DND-41 (cell line): ENCODE data around the gene PRPF6.

Experiments used
- ATAC-seq: fragments of 200-7000 bp; cut with Tn5 transposase; 3 replicates; pipeline ENCODE4 v1.9.1; 2021; ENCODE audit warnings: low read depth; ENCODE audit not compliant: insufficient read depth
- DNase-seq: peaks from one replicate; pipeline ENCODE4 v3.0.0-alpha.2; 2020
- H2AFZ ChIP-seq: 2 replicates; pipeline ENCODE4 v1.6.0; 2012; ENCODE audit warnings: low read depth, low read length
- H3K27ac ChIP-seq: 2 replicates; pipeline ENCODE4 v1.5.1; 2012; ENCODE audit warnings: low read length, inconsistent platforms
- H3K27me3 ChIP-seq: fragments of 200-600 bp; sonication (generic); 2 replicates; pipeline ENCODE4 v1.6.0; 2012; ENCODE audit warnings: low read length, mild to moderate bottlenecking, inconsistent platforms; ENCODE audit not compliant: insufficient read depth, poor library complexity
- H3K36me3 ChIP-seq: 2 replicates; pipeline ENCODE4 v1.5.1; 2012; ENCODE audit warnings: low read length, inconsistent platforms; ENCODE audit not compliant: insufficient read depth
- H3K4me1 ChIP-seq: 2 replicates; pipeline ENCODE4 v1.5.1; 2012; ENCODE audit warnings: mild to moderate bottlenecking, low read length; ENCODE audit not compliant: insufficient read depth
- H3K4me2 ChIP-seq: 2 replicates; pipeline ENCODE4 v1.6.0; 2012; ENCODE audit warnings: mild to moderate bottlenecking, moderate library complexity, low read length, inconsistent platforms; ENCODE audit not compliant: insufficient read depth
- H3K4me3 ChIP-seq, 2 experiments: fragments of 200-600 bp in 1 of 2; shearing (Covaris generic) in 1 of 2; 2 replicates each; pipeline ENCODE4 v1.5.1; 2012 to 2016; ENCODE audit warnings: inconsistent platforms in 2 of 2, low read length in 2 of 2, mild to moderate bottlenecking in 2 of 2, low read depth in 1 of 2, moderate library complexity in 1 of 2
- H3K79me2 ChIP-seq: 2 replicates; pipeline ENCODE4 v1.6.0; 2012; ENCODE audit warnings: low read length, inconsistent platforms; ENCODE audit not compliant: insufficient read depth
- H3K9ac ChIP-seq: 2 replicates; pipeline ENCODE4 v1.6.0; 2012; ENCODE audit warnings: low read depth, mild to moderate bottlenecking, inconsistent platforms, low read length, moderate library complexity
- H3K9me3 ChIP-seq: 2 replicates; pipeline ENCODE4 v1.5.1; 2012; ENCODE audit warnings: low read length, moderate library complexity, mild to moderate bottlenecking, inconsistent platforms; ENCODE audit not compliant: insufficient read depth, severe bottlenecking
- H4K20me1 ChIP-seq: 2 replicates; pipeline ENCODE4 v1.6.0; 2012; ENCODE audit warnings: low read length; ENCODE audit not compliant: insufficient read depth
- EZH2 ChIP-seq: IDR thresholded peaks from 3 replicates; pipeline ENCODE4 v1.6.1; 2012; ENCODE audit warnings: borderline replicate concordance, low read depth, mild to moderate bottlenecking, moderate library complexity, low read length, inconsistent platforms; ENCODE audit not compliant: severe bottlenecking
- TF ChIP-seq, protein P1 (sequence below): IDR thresholded peaks from 2 replicates; pipeline ENCODE4 v1.5.1; 2012; ENCODE audit warnings: borderline replicate concordance, low read length, moderate library complexity, mild to moderate bottlenecking; ENCODE audit not compliant: poor library complexity, severe bottlenecking; ENCODE audit errors: extremely low read depth

The PRPF6 gene

GRCh38 chr20:64070244-64070993, 89.5 kb downstream of the PRPF6 start:
- Histone ChIP-seq H3K27ac (no peak overlapping the region), H3K4me3 (no peak overlapping the region), H3K4me2 (no peak overlapping the region), H4K20me1 (peaks cover 22% of the 10 kb centered on the region; the same call in 1 of the 2 replicates), H3K36me3 (peaks cover 30% of the 10 kb centered on the region), H3K4me1 (peaks cover 3% of the 10 kb centered on the region; the same call in 1 of the 2 replicates), H3K9me3 (no peaks in the 10 kb centered on the region), H3K9ac (no peak overlapping the region), H3K27me3 (no peaks in the 10 kb centered on the region), H3K79me2 (no peaks in the 10 kb centered on the region), H2AFZ (no peak overlapping the region)
- ATAC-seq: no peak
- no peak for TF ChIP-seq EZH2
- TF ChIP-seq, protein P1, sequence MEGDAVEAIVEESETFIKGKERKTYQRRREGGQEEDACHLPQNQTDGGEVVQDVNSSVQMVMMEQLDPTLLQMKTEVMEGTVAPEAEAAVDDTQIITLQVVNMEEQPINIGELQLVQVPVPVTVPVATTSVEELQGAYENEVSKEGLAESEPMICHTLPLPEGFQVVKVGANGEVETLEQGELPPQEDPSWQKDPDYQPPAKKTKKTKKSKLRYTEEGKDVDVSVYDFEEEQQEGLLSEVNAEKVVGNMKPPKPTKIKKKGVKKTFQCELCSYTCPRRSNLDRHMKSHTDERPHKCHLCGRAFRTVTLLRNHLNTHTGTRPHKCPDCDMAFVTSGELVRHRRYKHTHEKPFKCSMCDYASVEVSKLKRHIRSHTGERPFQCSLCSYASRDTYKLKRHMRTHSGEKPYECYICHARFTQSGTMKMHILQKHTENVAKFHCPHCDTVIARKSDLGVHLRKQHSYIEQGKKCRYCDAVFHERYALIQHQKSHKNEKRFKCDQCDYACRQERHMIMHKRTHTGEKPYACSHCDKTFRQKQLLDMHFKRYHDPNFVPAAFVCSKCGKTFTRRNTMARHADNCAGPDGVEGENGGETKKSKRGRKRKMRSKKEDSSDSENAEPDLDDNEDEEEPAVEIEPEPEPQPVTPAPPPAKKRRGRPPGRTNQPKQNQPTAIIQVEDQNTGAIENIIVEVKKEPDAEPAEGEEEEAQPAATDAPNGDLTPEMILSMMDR: no peak
- DNase-seq: no peak

- Histone ChIP-seq H4K20me1 (peaks cover 22% of the 10 kb centered on the region; the same call in 1 of the 2 replicates), H3K4me1 (no peaks in the 10 kb centered on the region), H3K4me3 (no peak overlapping the region), H3K4me2 (no peak overlapping the region), H3K9me3 (no peaks in the 10 kb centered on the region), H3K36me3 (peaks cover 36% of the 10 kb centered on the region), H3K27ac (no peak overlapping the region), H3K27me3 (no peaks in the 10 kb centered on the region), H3K79me2 (no peaks in the 10 kb centered on the region), H3K9ac (no peak overlapping the region), H2AFZ (no peak overlapping the region)
- DNase-seq (no peak), ATAC-seq (no peak)
- TF ChIP-seq EZH2: no peak
- TF ChIP-seq, protein P1: no peak
Measured at GRCh38 chr20:64071341-64072332, 90.7 kb downstream of the PRPF6 start.

DNA sequence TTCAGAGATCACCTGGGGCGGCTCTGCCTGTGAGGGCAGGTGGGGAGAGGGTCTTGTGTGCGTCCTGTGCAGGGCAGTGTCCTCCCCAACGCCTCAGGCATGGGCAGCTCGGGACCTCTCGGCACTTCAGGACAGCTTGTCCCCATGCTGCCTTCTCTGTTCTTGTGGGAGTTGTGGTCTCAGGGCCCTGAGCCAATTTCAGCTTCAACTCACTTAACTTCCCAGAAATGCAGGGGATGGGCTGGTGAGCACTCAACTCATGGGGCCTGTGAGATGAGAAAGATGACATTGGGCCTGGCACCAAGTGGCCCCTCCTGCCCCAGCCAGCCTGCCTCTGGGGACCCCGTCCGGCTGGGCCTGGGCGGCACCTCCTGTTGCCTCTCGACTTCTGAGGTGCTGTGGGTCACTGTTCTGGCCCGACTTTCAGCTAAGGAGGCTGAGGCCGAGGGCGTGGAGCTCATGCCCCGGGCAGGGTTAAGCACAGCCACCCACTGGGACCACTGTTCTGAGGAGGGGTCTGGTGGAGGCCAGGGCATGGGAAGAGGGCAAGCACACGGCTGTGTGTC, 91.6 kb downstream of the PRPF6 start:
- DNase-seq (no peak), ATAC-seq (no peak)
- H3K27me3 ChIP-seq: no peaks in the 10 kb centered on the region
- H3K4me1 ChIP-seq: no peaks in the 10 kb centered on the region
- H3K36me3 ChIP-seq: peaks cover 36% of the 10 kb centered on the region
- H3K9ac ChIP-seq: no peak overlapping the region
- no peak overlapping the region for H3K27ac ChIP-seq
- peaks cover 28% of the 10 kb centered on the region; the same call in 1 of the 2 replicates for H4K20me1 ChIP-seq
- no peak for TF ChIP-seq EZH2
- H3K4me3 ChIP-seq: no peak overlapping the region
- H3K79me2 ChIP-seq: no peaks in the 10 kb centered on the region
- no peaks in the 10 kb centered on the region for H3K9me3 ChIP-seq
- no peak overlapping the region for H3K4me2 ChIP-seq
- H2AFZ ChIP-seq: no peak overlapping the region
